Coronary artery (tissue), 2 donors: ENCODE data around the gene RPL18A.

Source experiments
- DNase-seq: peaks from one replicate; pipeline ENCODE4 v3.0.0-alpha.2; 2017; ENCODE audit warnings: low spot score
- H3K27ac ChIP-seq, 2 donors: fragments of 200-600 bp; sonication (generic); one replicate each; pipeline ENCODE4 v1.5.1; 2016 to 2019
- H3K4me3 ChIP-seq: fragments of 200-600 bp; sonication (generic); 2 replicates; pipeline ENCODE4 v1.5.1; 2016; ENCODE audit warnings: mild to moderate bottlenecking, moderate library complexity
- TF ChIP-seq, protein P1 (sequence below): fragments of 200-600 bp; sonication (generic); IDR thresholded peaks from one replicate; pipeline ENCODE4 v1.5.1; 2019; ENCODE audit warnings: antibody characterized with exemption

Gene RPL18A

DNA sequence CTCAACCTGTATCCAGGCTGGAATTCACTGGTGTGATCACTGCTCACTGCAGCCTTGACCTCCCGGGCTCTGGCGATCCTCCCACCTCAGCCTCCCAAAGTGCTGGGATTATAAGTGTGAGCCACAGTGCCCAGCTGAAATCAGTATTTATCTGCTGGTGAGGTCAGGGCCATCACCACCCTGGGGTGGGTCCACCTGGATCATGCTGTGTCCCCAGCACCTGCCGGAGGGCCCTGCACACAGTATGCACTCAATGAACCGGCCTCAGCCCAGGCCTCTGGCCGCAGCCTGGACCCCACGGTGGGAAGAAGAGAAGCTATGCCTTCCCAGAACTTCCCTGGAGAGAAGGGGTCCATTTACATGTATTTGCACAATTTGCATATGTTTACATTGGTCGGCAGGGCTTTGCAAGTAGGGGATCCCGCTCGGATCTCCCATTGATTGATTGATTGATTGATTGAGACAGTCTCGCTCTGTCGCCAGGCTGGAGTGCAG is 9.5 kb downstream of the RPL18A start:
- TF ChIP-seq, protein P1, sequence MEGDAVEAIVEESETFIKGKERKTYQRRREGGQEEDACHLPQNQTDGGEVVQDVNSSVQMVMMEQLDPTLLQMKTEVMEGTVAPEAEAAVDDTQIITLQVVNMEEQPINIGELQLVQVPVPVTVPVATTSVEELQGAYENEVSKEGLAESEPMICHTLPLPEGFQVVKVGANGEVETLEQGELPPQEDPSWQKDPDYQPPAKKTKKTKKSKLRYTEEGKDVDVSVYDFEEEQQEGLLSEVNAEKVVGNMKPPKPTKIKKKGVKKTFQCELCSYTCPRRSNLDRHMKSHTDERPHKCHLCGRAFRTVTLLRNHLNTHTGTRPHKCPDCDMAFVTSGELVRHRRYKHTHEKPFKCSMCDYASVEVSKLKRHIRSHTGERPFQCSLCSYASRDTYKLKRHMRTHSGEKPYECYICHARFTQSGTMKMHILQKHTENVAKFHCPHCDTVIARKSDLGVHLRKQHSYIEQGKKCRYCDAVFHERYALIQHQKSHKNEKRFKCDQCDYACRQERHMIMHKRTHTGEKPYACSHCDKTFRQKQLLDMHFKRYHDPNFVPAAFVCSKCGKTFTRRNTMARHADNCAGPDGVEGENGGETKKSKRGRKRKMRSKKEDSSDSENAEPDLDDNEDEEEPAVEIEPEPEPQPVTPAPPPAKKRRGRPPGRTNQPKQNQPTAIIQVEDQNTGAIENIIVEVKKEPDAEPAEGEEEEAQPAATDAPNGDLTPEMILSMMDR: no peak
- Histone ChIP-seq H3K4me3 (no peak overlapping the region), H3K27ac (no peak overlapping the region)
- DNase-seq: no peak

DNA sequence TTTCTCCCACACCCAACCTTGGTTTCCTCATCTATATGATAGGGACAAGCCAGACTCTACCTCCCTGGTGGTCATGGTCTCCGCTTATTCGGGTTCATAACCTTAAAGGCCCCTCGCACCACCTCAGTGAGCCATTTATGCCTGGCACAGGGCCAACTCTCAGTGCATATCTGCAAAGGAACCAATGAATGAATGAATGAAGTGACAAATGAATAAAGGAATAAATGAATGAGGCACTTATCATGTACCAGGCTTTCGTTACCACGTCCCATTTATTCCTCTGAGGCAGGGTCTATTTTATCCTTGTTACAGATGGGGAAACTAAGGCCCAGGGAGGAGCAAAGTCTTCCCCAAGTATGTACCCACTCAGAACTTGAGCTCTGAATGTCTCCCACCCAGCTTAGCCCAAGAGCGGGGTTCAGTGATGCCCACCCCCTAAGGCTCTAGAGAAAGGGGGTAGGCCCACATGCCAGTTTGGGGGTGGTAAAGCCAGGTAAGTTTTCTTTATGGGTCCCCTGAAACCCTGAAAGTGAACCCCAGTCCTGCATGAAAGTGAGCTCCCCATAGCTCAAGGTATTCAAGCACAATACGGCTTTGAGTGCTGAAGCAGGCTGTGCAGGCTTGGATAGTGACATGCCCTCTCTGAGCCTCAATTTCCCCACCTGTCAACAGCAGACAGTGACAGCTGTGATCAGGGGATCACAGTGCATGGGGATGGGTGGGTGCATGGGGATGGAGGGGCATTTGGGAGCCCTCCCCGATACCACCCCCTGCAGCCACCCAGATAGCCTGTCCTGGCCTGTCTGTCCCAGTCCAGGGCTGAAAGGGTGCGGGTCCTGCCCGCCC is 11.5 kb downstream of the RPL18A start:
- TF ChIP-seq, protein P1: no peak
- DNase-seq: no peak
- Histone ChIP-seq H3K4me3 (peak overlapping the region; percentile 55), H3K27ac (no peak overlapping the region)

DNA sequence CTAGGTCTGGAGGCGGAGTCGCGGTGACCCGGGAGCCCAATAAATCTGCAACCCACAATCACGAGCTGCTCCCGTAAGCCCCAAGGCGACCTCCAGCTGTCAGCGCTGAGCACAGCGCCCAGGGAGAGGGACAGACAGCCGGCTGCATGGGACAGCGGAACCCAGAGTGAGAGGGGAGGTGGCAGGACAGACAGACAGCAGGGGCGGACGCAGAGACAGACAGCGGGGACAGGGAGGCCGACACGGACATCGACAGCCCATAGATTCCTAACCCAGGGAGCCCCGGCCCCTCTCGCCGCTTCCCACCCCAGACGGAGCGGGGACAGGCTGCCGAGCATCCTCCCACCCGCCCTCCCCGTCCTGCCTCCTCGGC is 12.2 kb downstream of the RPL18A start, which contains the start of gene SLC5A5:
TSS of gene SLC5A5 (plus strand) at position 68 of the 373 bp plus-strand sequence. CDS start 375 bp downstream, outside the sequence.
- Histone ChIP-seq H3K4me3 (peak within 1 kb of the TSS; percentile 55), H3K27ac (no peak within 1 kb of the TSS)
- TF ChIP-seq, protein P1: no peak
- DNase-seq: no peak

- TF ChIP-seq, protein P1: no peak
- DNase-seq: no peak
- Histone ChIP-seq H3K27ac (no peak overlapping the region), H3K4me3 (peak overlapping the region; percentile 55)
These were observed 12.7 kb downstream of the RPL18A start for GRCh38 chr19:17872251-17873001.

GRCh38 chr19:17873786-17874757 is 14.4 kb downstream of the RPL18A start:
- no peak for DNase-seq
- TF ChIP-seq, protein P1: no peak
- peak overlapping the region; percentile 40 for H3K4me3 ChIP-seq
- no peak overlapping the region for H3K27ac ChIP-seq

DNA sequence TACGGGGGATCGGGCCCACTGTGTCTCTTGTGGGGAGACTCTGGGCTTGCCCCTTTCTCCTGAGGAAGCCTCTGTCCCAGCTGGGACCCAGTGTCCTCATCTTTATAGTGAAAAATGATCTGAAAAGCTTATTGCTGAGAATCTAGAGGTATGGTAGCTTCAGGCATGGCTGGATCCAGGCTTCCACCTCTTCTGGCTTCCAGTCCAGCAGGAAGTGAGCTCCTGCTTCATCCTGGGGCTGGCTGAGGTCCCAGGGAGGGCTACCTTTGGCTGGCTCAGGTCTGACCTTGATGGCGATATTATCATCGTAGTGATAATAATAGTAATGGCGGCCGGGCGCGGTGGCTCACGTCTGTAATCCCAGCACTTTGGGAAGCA is 15.0 kb downstream of the RPL18A start:
- TF ChIP-seq, protein P1: no peak
- DNase-seq: no peak
- Histone ChIP-seq H3K27ac (no peak overlapping the region), H3K4me3 (no peak overlapping the region)
